Activated CD4-positive, alpha-beta memory T cell treated with anti-CD3 and anti-CD28 coated beads, Interleukin-2, amount 10 ng/mL, durations not matched to agents 7 days and 5 days (primary cell): ENCODE results near the gene APBB2. TPM values are rescaled to one million over a fixed set of nuclear protein-coding genes. Genes with fewer than 3 reads are reported as not detected.

Source experiments
- CTCF ChIA-PET: fragments of 350-600 bp; sonication (Branson Sonifier 250); formaldehyde crosslinking; loops from one replicate; lab custom pipeline; 2021; ENCODE audit warnings: antibody characterized with exemption, inconsistent platforms; lab: Charles Lee
- POLR2A ChIA-PET: fragments of 350-600 bp; sonication (Branson Sonifier 250); formaldehyde crosslinking; loops from one replicate; lab custom pipeline; 2021; ENCODE audit warnings: antibody characterized with exemption; lab: Charles Lee
- DNase-seq: peaks from one replicate; pipeline ENCODE4 v3.0.0-alpha.2; 2020
- H3K27ac Mint-ChIP-seq: one replicate; pipeline ENCODE4 v1.8.0; 2021; ENCODE audit warnings: mild to moderate bottlenecking, mixed read lengths
- H3K27me3 Mint-ChIP-seq: one replicate; pipeline ENCODE4 v1.8.0; 2021; ENCODE audit warnings: mixed read lengths
- H3K36me3 Mint-ChIP-seq: one replicate; pipeline ENCODE4 v1.8.0; 2021; ENCODE audit warnings: low read depth, mixed read lengths
- H3K4me1 Mint-ChIP-seq: one replicate; pipeline ENCODE4 v1.8.0; 2021; ENCODE audit warnings: mixed read lengths
- H3K4me3 Mint-ChIP-seq: one replicate; pipeline ENCODE4 v1.8.0; 2021; ENCODE audit warnings: mild to moderate bottlenecking, mixed read lengths
- H3K9me3 Mint-ChIP-seq: one replicate; pipeline ENCODE4 v1.8.0; 2021; ENCODE audit warnings: mixed read lengths
- total RNA-seq, 2 experiments: library from RNA; stranded (reverse); gene quantifications; one replicate each; pipeline ENCODE4 v1.2.3, GENCODE V29; 2021

Gene APBB2
- total RNA-seq, 2 experiments from 2014 or later, result 0.75 to 1.3 TPM

DNA sequence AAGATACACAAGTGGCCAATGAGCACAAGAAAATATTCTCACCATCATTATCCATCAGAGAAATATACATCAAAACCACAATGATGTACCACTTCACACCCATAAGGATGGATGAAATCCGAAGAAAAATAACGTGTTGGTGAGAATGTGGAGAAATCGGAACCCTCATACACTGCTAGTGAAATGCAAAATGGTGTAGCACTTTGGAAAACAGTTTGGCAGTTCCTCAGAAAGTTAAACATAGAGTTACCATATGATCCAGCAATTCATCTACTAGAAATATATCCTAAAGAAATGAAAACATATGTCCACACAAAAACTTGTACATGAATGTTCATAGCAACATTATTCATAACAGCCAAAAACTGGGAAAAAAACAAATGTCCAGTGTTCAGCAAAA lies 18.5 kb upstream of the APBB2 start:
- H3K4me1 Mint-ChIP-seq, result no peaks in the 10 kb centered on the region
- H3K36me3 Mint-ChIP-seq, result no peaks in the 10 kb centered on the region
- no peak for DNase-seq
- no peak overlapping the region for H3K27ac Mint-ChIP-seq
- no peaks in the 10 kb centered on the region for H3K27me3 Mint-ChIP-seq
- no peaks in the 10 kb centered on the region for H3K9me3 Mint-ChIP-seq
- ChIA-PET POLR2A (no interaction called here), CTCF (no interaction called here)
- H3K4me3 Mint-ChIP-seq, result no peak overlapping the region

DNA sequence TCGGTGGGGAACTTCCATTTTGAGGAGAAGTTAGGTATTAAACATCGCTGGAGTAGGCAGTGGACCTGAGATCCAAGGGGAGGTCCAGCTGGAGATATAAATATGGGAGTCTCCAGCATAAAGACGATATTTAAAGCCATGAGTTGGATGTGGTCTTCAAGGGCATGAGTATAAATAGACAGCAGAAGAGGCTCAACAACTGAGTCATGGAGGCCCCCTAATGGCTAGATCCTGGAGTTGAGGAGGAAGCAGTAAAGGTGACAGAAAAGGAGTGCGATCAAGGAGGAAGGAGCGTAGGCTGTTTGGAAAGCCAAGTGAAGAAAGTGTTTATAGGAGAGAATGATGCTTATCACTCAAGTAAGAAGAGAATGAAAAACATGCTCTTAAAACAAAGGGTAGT lies 18.1 kb upstream of the APBB2 start:
- Mint-ChIP-seq H3K9me3 (no peaks in the 10 kb centered on the region), H3K36me3 (no peaks in the 10 kb centered on the region), H3K4me3 (no peak overlapping the region), H3K27me3 (no peaks in the 10 kb centered on the region), H3K4me1 (no peaks in the 10 kb centered on the region), H3K27ac (no peak overlapping the region)
- no peak for DNase-seq
- CTCF ChIA-PET, result no interaction called here
- POLR2A ChIA-PET, result no interaction called here

DNA sequence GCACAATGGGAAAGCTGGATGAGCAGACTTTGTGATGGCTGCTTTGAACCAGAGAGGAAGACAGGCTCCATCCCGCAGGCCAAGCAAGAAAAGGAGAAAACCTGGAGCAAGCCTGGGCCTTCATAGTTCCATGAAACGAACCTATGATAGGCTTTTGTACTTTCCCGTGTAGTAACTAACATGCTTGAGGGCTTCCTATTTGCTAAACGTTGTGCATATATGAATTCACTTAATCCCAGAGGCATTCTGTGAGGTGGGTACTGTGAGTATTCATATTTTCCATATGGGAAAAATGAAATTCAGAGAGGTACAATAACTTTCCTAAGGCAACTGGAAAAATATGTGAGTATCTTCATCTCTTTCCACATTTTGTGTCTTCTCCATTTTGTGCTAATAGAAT lies 13.6 kb upstream of the APBB2 start:
- CTCF ChIA-PET, result no interaction called here
- DNase-seq, result no peak
- H3K9me3 Mint-ChIP-seq, result no peaks in the 10 kb centered on the region
- H3K27ac Mint-ChIP-seq, result no peak overlapping the region
- no peak overlapping the region for H3K4me3 Mint-ChIP-seq
- H3K27me3 Mint-ChIP-seq, result peaks cover 2% of the 10 kb centered on the region
- no peaks in the 10 kb centered on the region for H3K4me1 Mint-ChIP-seq
- H3K36me3 Mint-ChIP-seq, result no peaks in the 10 kb centered on the region
- POLR2A ChIA-PET, result no interaction called here

DNA sequence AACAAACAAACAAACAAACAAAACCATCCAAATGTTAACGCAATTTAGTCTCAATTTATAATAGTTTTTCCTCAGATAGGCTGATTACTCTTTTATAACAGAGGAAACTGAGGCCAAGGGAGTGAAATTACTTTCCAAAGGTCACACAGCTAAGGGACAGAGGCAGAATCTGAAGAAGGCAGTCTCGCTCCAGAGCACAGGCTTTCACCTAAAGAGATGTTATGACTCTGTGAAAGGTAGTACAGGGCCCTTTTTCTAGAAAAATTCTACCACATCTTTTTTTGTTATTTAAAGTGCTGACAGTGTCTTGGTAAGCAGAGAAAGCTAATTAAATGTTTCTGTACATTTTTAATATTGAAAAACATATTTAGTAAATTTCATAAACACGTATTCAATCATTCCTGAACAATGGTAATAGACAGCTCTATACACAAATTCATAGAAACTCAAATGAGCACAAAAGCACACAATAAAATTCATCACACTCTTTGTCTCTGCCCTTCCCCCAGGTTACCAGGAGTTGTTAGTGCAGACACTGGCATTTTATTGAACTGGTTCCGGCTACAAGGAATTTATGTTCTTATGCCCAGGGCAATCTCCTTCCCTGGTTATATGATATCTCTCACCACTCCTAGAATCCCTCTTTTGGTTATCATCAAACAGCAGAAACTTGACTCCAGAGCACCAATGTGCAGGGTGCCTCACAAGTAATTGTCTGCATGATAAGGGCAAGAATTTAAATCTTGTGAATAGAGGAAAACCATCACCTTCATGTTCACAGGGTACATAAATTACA lies 7.7 kb upstream of the APBB2 start:
- Mint-ChIP-seq H3K27ac (no peak overlapping the region), H3K36me3 (no peaks in the 10 kb centered on the region), H3K9me3 (no peaks in the 10 kb centered on the region), H3K4me3 (no peak overlapping the region), H3K4me1 (peaks cover 1% of the 10 kb centered on the region), H3K27me3 (peaks cover 30% of the 10 kb centered on the region)
- POLR2A ChIA-PET, result no interaction called here
- DNase-seq, result no peak
- CTCF ChIA-PET, result interaction anchor here (0.6 kb wide), 1 partner anchor 76 kb away, joined by 4 read pairs; no protein-coding TSS in a partner anchor

DNA sequence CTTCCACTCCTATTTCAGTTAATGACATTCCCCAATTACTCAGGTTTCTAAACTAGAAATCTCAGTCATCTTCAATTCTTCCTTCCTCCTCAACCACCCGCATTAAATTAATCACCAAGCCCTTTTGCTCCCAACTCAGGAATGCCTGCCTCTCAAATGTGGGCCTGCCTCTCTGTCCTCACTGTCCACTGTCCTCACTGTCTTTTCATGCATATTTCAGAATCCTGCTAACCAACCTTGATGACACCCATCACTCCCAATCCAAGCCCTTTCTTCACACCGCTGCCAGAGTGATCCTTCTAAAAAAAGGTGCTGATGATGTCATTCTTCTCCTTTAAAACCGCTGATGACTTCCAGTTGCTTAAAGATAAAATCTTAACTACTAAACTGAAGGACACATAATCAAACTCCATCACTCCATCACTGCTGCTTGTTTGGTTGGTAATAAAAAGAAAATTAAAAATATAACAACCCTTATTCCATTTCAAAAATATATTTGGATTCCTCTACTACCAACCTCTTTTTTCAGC lies 5.1 kb upstream of the APBB2 start:
- H3K36me3 Mint-ChIP-seq, result no peaks in the 10 kb centered on the region
- DNase-seq, result no peak
- no peak overlapping the region for H3K4me3 Mint-ChIP-seq
- ChIA-PET POLR2A (no interaction called here), CTCF (no interaction called here)
- no peak overlapping the region for H3K27ac Mint-ChIP-seq
- no peaks in the 10 kb centered on the region for H3K9me3 Mint-ChIP-seq
- peaks cover 50% of the 10 kb centered on the region for H3K27me3 Mint-ChIP-seq
- peaks cover 16% of the 10 kb centered on the region for H3K4me1 Mint-ChIP-seq

DNA sequence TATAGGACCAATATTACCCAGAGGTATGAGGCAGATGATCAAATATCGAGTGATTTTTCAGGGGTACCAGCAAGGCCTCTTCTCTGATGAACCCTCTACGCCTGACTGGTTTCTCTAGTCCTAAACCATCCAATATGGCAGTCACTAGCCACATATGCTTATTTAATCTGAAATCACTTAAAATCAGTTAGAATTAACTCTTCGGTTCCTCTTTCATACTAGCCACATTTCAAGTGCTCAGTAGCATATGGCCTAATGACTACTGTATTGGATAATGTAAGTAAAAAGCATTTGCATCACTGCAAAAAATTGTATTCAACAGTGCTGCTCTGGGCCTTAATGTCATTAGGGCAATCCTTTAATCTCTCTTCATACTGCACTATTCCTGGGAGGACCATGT lies 4.4 kb upstream of the APBB2 start:
- Mint-ChIP-seq H3K4me1 (peaks cover 19% of the 10 kb centered on the region), H3K36me3 (no peaks in the 10 kb centered on the region), H3K27me3 (peaks cover 50% of the 10 kb centered on the region), H3K4me3 (no peak overlapping the region), H3K27ac (no peak overlapping the region), H3K9me3 (no peaks in the 10 kb centered on the region)
- no peak for DNase-seq
- POLR2A ChIA-PET, result no interaction called here
- CTCF ChIA-PET, result interaction anchor here (1.2 kb wide), 1 partner anchor 10 kb away, joined by 3 read pairs; no protein-coding TSS in a partner anchor

DNA sequence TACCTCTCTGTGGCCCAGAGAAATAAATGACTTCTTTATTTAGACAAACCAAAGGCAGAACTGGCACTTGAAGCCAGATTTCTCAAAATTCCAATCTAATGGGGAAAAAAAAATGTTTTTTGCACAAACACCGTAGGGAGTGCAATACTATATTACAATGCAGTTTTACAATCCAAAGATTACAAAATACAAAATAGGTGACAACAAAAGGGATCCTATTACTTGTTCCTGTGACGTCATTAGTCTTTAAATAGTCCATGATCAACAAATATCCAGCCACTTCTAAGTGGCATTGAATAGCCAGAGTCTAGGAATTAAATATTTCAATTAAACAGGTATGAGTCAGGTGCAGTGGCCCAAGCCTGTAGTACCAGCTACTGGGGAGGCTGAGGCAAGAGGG lies 3.0 kb upstream of the APBB2 start:
- POLR2A ChIA-PET, result no interaction called here
- Mint-ChIP-seq H3K27me3 (peaks cover 59% of the 10 kb centered on the region), H3K9me3 (no peaks in the 10 kb centered on the region), H3K36me3 (peaks cover 4% of the 10 kb centered on the region), H3K4me3 (no peak overlapping the region), H3K4me1 (peaks cover 30% of the 10 kb centered on the region), H3K27ac (no peak overlapping the region)
- no peak for DNase-seq
- CTCF ChIA-PET, result interaction anchor here (1.2 kb wide), 1 partner anchor 9 kb away, joined by 3 read pairs; no protein-coding TSS in a partner anchor

DNA sequence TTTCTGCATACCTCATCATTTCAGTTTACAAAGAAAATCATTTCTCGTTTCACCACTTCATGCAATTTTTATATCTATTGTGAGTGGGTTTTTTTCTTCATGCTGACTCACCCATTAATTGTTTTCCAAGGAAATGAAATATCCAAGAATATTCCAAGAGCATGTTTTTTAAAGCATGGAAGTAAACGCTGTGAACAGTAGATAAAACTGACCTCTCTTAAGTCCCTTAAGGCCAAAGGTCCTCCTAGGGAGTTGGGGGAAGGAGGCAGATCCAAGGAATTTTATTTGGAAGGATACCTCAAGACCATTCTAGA lies 2.6 kb upstream of the APBB2 start:
- H3K27me3 Mint-ChIP-seq, result peaks cover 60% of the 10 kb centered on the region
- ChIA-PET CTCF (no interaction called here), POLR2A (no interaction called here)
- no peaks in the 10 kb centered on the region for H3K9me3 Mint-ChIP-seq
- H3K27ac Mint-ChIP-seq, result no peak overlapping the region
- H3K4me1 Mint-ChIP-seq, result peaks cover 30% of the 10 kb centered on the region
- H3K36me3 Mint-ChIP-seq, result peaks cover 4% of the 10 kb centered on the region
- peak overlapping the region; percentile 48 for H3K4me3 Mint-ChIP-seq
- DNase-seq, result no peak

DNA sequence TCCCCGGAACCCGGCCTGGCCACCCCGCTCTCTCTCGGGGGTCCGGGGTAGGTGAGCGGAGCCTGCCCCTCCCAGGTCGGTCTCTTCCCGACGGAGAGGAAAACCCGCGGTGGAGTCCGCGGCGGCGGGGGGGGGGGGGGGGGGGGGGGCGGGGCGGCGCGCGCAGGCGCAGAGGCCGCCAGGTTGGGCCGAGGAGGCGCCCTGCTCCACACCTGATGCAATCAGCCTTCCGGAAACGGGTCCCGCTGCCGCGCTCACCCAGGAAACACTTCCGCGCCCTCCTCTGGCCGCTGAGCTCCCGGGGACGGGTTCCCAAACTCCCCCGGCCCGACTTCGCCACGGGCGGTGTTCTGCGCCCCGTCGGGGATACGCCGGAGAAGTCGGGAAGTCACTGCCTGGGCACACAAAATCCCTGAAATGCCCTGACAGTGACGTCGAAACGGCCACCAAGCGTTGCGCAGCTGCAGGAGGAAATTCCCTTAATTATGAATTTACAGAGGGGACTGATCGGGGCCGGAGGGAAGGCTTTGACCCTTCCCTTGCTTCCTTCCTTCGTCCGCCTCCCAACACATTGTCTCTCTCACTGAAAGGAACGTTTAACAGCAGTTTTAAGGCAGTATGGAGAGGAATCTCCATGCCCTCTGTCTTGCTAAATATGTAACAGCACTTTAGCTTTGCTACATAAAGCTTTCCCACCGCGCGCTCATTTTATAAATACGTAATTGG lies 2.1 kb upstream of the APBB2 start:
- Mint-ChIP-seq H3K4me1 (peaks cover 30% of the 10 kb centered on the region), H3K9me3 (no peaks in the 10 kb centered on the region), H3K4me3 (peak overlapping the region; percentile 64), H3K27ac (no peak overlapping the region), H3K36me3 (peaks cover 4% of the 10 kb centered on the region), H3K27me3 (peaks cover 64% of the 10 kb centered on the region)
- ChIA-PET CTCF (interaction anchor here (0.6 to 0.8 kb wide), 2 partner anchors 237 to 240 kb away, joined by 3 to 4 read pairs; no protein-coding TSS in a partner anchor), POLR2A (no interaction called here)
- peak; percentile 56 for DNase-seq

DNA sequence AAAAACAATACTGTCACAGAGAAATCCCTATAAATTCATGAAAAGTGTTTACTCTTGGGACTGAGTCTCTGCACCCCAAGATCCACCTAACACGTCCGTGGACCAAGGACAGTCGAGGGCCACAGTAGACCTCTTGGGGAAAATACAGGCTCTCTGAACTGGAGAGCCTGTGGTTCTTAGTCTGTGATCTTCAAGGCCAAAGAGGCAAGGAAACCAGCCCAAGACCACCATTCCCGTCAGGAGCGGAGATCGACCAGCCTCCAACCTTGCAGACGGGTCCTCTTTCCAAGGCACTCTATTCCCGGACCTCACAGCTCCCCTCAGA lies 1.6 kb upstream of the APBB2 start:
- peak overlapping the region; percentile 64 for H3K4me3 Mint-ChIP-seq
- H3K27ac Mint-ChIP-seq, result no peak overlapping the region
- H3K4me1 Mint-ChIP-seq, result peaks cover 30% of the 10 kb centered on the region
- no peaks in the 10 kb centered on the region for H3K9me3 Mint-ChIP-seq
- POLR2A ChIA-PET, result no interaction called here
- DNase-seq, result no peak
- peaks cover 61% of the 10 kb centered on the region for H3K27me3 Mint-ChIP-seq
- H3K36me3 Mint-ChIP-seq, result peaks cover 4% of the 10 kb centered on the region
- CTCF ChIA-PET, result interaction anchor here (0.6 to 0.8 kb wide), 2 partner anchors 237 to 240 kb away, joined by 3 to 4 read pairs; no protein-coding TSS in a partner anchor

DNA sequence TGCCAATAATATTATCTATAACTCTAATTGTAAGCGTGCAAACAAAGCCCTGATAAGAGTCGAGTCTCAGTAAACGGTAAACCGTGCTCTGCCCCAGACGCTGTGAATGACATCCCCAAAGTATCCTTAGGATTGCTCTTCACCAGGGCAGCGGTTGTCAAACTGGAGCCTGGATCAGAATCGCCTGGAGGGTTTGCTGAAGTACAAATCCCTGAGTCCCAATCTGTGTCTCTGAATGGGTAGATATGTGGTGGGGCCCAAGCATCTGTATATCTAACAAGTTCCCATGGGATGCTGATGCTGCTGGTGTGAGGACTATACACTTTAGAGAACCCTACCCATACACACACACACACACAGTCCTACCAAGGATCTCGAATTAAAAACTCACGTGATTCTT lies 813 bp upstream of the APBB2 start:
- no peaks in the 10 kb centered on the region for H3K9me3 Mint-ChIP-seq
- ChIA-PET CTCF (interaction anchor here (1.3 to 1.5 kb wide), 3 partner anchors 14 to 239 kb away, joined by 4 to 6 read pairs (median 5); no protein-coding TSS in a partner anchor), POLR2A (no interaction called here)
- H3K27ac Mint-ChIP-seq, result no peak overlapping the region
- DNase-seq, result no peak
- peak overlapping the region; percentile 7 for H3K4me3 Mint-ChIP-seq
- H3K4me1 Mint-ChIP-seq, result peaks cover 30% of the 10 kb centered on the region
- H3K27me3 Mint-ChIP-seq, result peaks cover 55% of the 10 kb centered on the region
- peaks cover 4% of the 10 kb centered on the region for H3K36me3 Mint-ChIP-seq

DNA sequence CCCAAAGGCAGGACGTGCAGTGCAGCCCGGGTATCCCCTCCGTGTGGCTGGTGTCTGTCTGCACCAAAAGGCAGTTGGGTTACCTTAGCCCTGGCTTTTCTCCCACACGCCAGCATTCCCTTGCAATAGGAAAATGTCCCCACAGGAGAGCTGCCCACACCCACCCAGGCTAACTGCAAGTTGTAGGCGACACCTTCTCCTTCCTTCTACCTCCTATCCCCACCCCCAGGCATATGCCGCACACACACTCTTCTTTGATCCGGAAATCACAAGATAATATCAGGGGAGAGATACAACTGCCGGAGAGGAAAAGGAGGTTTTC lies 444 bp upstream of the APBB2 start:
- POLR2A ChIA-PET, result no interaction called here
- CTCF ChIA-PET, result interaction anchor here (1.3 to 1.5 kb wide), 3 partner anchors 14 to 239 kb away, joined by 4 to 6 read pairs (median 5); no protein-coding TSS in a partner anchor
- H3K27ac Mint-ChIP-seq, result no peak overlapping the region
- H3K27me3 Mint-ChIP-seq, result peaks cover 54% of the 10 kb centered on the region
- H3K4me1 Mint-ChIP-seq, result peaks cover 30% of the 10 kb centered on the region
- DNase-seq, result no peak
- peak overlapping the region; percentile 7 for H3K4me3 Mint-ChIP-seq
- no peaks in the 10 kb centered on the region for H3K9me3 Mint-ChIP-seq
- peaks cover 4% of the 10 kb centered on the region for H3K36me3 Mint-ChIP-seq

DNA sequence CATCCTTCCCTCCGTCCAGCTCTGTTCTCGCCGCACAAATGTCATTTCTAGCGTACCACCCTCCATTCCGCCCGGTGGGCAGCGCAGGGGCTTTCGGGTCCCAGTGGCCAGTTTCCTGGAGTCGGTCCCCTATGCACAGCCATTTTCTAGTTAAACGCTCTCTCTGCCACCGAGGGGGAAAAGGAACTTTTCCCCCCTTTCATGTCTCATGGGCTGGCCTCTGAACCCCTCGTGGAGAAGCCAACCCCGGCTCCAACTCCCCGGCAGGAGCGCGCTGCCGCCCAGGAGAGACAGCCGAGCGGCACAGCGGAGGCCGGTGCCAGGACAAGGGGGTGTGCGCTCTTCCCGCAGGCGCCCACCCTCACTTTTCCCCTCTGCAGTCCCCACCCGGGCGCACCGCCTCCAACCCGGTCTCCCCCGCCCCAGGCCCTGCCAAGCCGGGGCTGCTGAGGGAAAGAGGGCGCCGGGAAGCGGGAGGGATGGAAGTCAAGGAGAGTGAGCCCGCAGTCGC lies 662 bp downstream of the APBB2 start:
- no peak for DNase-seq
- Mint-ChIP-seq H3K36me3 (peaks cover 4% of the 10 kb centered on the region), H3K4me3 (peak overlapping the region; percentile 44), H3K27me3 (peaks cover 48% of the 10 kb centered on the region), H3K4me1 (peaks cover 30% of the 10 kb centered on the region), H3K9me3 (no peaks in the 10 kb centered on the region), H3K27ac (no peak overlapping the region)
- ChIA-PET CTCF (interaction anchor here (1.3 to 1.5 kb wide), 3 partner anchors 15 to 237 kb away, joined by 4 to 6 read pairs (median 5); no protein-coding TSS in a partner anchor), POLR2A (no interaction called here)
